Right ventricle myocardium superior (tissue), 1 donor: ENCODE results near the gene COL23A1. TPM values are rescaled to one million over a fixed set of nuclear protein-coding genes. Genes with fewer than 3 reads are reported as not detected.

Experiments
- ATAC-seq: fragments of 200-7000 bp; cut with Tn5 transposase; one replicate; pipeline ENCODE4 v1.9.1; 2020; ENCODE audit warnings: mild to moderate bottlenecking; ENCODE audit not compliant: poor library complexity
- DNase-seq: peaks from one replicate; pipeline ENCODE4 v3.0.0-alpha.2; 2020
- intact Hi-C: fragments of 100-400 bp; cut with DNase I; formaldehyde crosslinking; loops from one replicate; pipeline ENCODE4 v1.11.2; 2022
- total RNA-seq: library from RNA; stranded (reverse); fragmentation: NEBNext Ultra II Directional; extraction: Animal tissue kit (Norgen Biotek cat#: 25700); gene quantifications from one replicate; pipeline ENCODE4 v1.2.1, GENCODE V29; 2021
- donor health status: DM: no; HTN: yes; CAD: no; lungs with severe emphysema.

Gene COL23A1
- total RNA-seq, 1 donor from 2014 or later: 18.8 TPM

- DNase-seq: no peak
- no peak for ATAC-seq
- intact Hi-C loops: no loop called here
These were observed 205.2 kb downstream of the COL23A1 start for GRCh38 chr5:178384816-178385495.

DNA sequence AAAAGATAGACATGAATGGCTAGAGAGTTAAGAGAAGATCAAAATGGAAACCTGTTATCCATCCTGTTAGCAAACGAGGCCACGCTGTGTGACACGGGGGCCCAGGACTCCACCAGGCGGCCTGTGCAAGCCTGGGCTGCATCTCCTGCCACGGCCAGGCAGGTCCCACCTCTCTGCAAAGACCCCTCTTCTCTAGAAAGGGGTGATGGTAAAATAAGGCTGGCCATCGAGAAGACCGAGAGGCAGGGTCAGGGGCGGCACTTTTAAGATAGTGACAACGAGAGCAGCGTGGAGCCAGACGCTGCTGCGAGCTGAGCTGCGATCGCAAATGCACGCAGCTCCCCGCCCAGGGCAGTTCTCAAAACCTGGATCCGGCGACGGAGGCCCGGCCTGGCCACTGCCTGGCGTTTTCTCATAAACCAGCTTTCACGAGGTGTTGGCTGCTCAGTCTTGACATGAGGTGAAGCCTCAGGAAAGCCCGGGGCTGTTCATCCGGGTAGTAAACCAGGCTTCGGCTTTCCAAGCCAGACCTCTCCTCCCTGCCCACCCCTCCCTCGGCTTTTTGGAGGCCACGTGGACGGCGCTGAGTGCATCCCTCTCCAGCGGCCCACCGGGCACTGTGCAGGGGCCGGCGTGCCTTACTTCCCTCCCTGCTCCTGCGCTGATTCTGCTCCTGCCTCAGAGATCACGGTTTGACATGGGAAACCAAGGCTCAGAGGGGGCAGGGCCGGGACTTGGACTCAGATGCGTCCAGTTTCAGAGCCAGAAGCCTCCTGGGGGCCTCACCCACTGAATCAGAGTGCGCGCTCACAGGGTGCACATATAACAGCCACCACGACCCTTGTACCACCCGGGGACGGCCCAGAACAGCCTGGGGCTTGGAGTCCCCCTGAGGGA is 206.0 kb downstream of the COL23A1 start:
- intact Hi-C loops: no loop called here
- no peak for DNase-seq
- ATAC-seq: peak; percentile 71

DNA sequence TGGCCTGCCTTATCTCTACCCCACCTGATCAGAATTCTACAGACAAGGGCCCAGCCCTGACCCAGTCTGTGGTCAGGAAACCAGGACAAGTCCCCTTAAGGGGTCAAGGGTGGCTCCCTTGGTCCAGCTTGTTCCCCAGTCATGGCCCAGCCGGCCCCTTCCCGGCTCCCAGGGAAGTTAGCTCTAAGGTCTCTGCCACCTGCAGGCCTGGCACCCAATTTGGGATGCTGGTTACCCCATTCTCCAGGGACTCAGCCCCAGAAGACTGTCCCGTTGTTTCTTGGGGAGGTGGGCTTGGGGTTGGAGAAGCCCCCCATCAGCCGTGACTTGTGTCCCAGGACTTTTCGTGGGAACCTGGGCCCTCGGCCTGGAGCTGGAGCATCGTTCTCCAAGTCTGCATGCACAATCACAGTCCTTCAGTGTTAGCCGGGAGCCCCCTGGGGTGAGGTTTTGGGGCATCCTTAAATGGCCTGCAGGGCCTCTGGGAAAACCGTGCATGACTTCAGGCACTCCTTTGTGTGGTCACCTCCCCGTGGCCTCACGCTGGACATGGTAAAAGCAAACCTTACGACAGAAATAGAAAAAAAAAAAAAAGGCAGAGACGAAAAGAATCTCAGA is 206.8 kb downstream of the COL23A1 start:
- intact Hi-C loops: no loop called here
- DNase-seq (no peak), ATAC-seq (no peak)

DNA sequence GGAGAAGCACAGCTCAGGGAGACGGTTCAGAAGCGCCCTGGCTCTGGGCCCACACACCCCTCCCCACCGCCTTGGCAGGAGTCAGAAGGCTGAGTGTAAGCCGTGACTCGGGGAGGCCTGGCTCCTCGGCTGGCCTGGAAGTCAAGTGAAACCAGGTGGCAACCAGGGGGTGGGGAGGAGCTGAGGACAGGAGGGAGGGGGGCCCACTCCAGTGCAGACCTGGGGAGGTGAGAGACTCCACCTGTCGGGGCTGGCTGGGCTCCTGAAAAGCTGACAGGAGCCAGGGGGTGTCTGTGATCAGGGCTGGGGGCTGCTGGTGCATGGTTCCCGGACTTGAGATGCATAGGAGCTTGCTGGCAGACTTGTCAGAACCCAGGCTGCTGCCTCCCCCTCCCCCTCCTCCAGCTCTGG is 207.4 kb downstream of the COL23A1 start:
- intact Hi-C loops: no loop called here
- ATAC-seq (no peak), DNase-seq (no peak)

GRCh38 chr5:178381921-178382695 is 208.1 kb downstream of the COL23A1 start:
- ATAC-seq: no peak
- intact Hi-C loops: no loop called here
- DNase-seq: no peak

GRCh38 chr5:178381206-178381605 is 209.0 kb downstream of the COL23A1 start:
- DNase-seq (no peak), ATAC-seq (no peak)
- intact Hi-C loops: no loop called here

DNA sequence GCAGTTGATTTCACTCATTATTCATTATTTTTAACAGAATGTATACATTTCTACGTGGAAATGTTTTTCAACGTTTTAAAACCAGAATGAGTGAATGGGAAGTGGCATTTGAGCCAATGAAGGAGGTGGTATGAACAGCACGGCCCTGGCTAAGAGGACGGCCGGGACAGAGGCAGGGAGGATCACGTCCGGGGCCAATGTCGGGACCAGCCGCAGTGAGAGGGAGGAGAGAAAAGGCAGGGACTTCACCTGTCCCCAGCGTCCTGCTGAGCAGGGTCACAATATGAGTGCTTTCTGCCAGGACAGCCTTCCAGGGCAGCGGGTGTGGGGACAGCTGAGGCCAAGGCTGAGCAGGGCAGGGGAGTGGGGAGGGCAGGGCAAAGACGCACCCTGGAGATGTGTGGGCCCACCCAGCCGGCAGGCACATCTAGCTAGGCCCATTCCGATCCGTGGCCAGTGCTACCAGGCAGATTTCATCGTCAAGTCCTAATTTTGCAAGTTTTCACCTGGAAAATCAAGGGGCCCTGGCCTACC is 209.6 kb downstream of the COL23A1 start:
- ATAC-seq (no peak), DNase-seq (no peak)
- intact Hi-C loops: no loop called here

DNA sequence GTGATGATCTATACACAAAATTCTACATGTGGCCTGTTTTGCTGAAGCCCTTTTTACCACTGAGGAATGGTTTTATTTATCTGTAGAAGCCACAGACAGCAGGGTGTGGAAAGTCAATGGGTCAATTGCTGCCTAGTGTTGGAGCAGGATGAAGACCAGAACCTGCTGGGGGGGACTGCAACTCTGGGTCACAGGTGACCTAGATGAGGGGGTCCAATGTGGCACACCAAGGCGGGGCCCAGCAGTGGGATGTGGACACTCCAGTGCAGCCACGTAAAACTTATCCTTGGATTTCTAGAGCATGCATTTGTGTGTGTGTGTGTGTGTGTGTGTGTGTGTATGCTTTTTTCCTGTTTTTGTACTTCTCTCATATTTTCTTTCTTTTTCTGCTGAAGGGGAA is 210.1 kb downstream of the COL23A1 start:
- ATAC-seq (no peak), DNase-seq (no peak)
- intact Hi-C loops: no loop called here

DNA sequence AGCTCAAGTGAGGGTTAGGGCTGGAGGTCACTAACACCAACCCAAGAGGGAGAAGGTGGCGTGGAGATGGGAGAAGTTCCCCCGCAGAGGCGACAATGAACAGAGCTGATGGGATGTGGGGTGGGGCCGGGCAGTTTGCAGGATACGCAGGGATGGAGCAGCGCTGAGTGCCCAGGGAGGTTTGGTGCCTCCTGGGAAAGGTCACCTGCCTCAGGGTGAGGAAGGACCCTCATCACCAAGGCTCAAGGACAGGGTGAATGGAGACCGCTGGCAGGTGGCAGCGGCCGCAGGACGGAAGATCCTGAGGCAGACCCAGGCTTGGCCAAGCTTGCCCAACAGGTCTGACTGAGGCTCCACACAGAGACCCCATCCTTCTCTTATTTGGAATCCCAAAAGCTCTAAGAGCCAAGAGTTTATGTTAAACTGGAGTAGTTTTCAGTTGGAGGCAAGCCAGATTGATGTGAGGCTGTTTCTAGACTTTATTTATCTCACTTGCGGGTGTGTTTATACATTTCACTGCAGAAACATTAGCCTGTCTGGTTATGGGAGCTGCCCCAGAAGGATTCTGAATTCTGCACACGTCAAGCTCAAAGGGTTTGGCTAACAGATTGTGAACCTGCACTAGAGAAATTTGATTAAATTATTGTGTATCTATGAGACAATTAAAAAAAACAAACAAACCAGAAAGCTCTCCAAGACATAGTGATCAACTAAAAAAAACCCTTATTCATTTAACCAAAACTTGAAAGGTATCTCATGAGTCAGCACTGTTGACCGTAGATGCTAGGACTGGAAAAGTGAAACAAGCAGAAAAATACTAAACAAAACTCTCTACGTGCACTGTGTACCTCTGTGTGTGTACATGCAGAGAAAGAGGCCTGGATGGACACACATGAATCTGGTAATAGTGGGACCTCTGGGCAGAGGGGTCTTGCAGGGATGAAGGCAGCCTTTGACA is 211.4 kb downstream of the COL23A1 start:
- ATAC-seq: no peak
- intact Hi-C loops: no loop called here
- no peak for DNase-seq

- intact Hi-C loops: no loop called here
- DNase-seq: no peak
- ATAC-seq: no peak
These were observed 212.5 kb downstream of the COL23A1 start for GRCh38 chr5:178377583-178378270.

- DNase-seq (no peak), ATAC-seq (no peak)
- intact Hi-C loops: no loop called here
These were observed 213.1 kb downstream of the COL23A1 start for GRCh38 chr5:178376921-178377582.

DNA sequence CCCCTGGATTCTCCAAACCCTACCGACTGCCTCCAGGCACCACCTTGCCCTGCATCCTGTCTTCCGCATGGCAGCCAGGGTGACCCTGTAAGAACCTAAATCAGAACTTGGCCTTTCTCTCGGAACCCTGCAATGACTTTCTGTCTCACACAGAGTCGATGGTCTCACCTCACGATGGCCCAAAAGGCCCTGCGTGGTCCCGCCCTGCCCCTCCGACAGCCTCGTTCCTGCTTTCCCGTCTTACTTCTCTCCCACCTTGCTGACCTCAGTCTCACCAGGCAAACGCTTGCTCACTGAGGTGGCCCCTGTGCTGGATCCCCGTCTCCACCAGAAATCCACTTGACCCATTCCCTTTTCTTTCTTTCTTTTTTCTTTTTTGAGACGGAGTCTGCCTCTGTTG is 214.8 kb downstream of the COL23A1 start:
- intact Hi-C loops: no loop called here
- ATAC-seq (no peak), DNase-seq (no peak)

- ATAC-seq: no peak
- intact Hi-C loops: no loop called here
These were observed 216.5 kb downstream of the COL23A1 start for GRCh38 chr5:178373711-178374110.

GRCh38 chr5:178372142-178372571 is 218.0 kb downstream of the COL23A1 start:
- intact Hi-C loops: no loop called here
- ATAC-seq (peak; percentile 26), DNase-seq (no peak)

More at GRCh38 chr5:178373711-178374110, 216.5 kb downstream of the COL23A1 start:
- DNase-seq: peak; percentile 39

GRCh38 chr5:178371362-178372111 is 218.7 kb downstream of the COL23A1 start:
- DNase-seq (no peak), ATAC-seq (peak; percentile 19)
- intact Hi-C loops: no loop called here

DNA sequence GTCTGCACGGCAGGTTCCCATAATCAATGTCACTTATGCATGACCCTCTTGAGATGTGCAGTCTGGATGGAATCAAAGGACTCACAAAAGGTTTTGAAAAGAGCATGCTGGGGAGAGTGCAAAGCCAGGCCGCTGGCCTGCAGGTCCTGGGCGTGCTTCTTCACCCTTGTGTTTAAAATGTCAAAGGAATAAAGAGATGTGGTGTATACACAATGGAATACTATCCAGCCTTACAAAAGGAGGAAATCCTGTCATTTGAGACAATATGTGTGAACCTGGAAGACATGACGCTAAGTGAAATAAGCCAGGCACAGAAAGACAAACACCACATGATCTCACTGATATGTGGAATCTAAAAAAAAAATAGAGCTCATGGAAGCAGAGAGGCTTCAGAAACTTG is 220.1 kb downstream of the COL23A1 start:
- no peak for DNase-seq
- intact Hi-C loops: no loop called here
- no peak for ATAC-seq
